NK-92 (cell line): ENCODE data around the gene CDC42.
"Not testable (repeated sequence)": the region's sequence is repeated elsewhere in the genome, so short reads cannot be mapped to it uniquely, and the experiment has no call there.

Experiments used
- DNase-seq: peaks from one replicate; lab custom pipeline; 2025; ENCODE audit not compliant: unreplicated experiment; lab: John Stamatoyannopoulos, UW

Gene CDC42

GRCh38 chr1:22074803-22075202 lies 22.3 kb downstream of the CDC42 start:
- no peak for DNase-seq

GRCh38 chr1:22075718-22076117 lies 23.2 kb downstream of the CDC42 start:
- no peak for DNase-seq

DNA sequence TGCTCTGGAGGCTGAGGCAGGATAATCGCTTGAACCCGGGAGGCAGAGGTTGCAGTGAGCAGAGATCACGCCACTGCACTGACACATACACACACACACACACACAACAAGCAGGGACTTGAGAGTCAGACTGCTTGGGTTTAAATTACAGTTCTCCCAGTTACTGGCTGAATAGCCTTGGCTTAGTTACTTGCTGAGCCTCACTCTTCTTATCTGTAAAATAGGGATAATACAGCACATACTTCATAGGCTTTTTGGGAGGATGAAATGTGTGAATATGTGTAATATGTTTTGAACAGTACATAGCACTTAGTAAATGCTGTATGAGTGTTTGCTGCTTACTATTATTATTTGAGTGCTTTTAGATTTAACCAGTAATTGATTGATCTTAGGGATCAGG lies 23.8 kb downstream of the CDC42 start:
- no peak for DNase-seq

DNA sequence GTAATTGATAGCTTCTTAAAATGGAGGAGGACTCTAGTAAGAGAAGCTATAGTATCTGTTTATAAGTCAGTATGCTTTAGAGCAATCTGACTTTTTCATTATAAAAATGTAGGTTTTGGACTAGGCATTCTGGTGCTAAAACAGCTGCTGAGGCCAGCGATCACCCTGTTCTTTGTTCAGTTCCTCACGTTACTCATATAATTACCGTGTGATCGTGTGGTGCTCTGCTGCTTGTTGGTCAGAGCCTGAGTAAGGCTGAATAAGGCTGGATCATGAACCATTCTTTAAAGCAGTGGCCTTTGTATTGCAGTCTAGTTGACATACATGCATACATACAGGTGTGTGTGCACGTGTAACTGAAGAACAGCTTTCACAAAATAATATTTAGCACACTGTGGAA lies 25.2 kb downstream of the CDC42 start:
- no peak for DNase-seq

DNA sequence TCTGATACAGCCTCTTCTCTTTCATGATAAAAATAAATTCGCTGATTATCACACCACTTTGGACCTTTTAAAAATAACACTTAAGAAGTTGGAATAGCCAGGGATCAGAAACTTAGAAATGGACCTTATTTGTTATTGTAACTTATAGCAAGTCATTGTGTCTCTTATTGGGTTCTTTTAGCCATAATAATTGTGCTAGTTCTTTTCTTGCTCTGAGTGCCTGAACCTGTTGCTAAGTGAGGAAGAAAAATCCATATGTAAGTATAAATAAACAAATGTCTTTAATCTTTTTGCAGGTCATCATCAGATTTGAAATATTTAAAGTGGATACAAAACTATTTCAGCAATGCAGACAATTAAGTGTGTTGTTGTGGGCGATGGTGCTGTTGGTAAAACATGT lies 25.6 kb downstream of the CDC42 start:
- DNase-seq = no peak

DNA sequence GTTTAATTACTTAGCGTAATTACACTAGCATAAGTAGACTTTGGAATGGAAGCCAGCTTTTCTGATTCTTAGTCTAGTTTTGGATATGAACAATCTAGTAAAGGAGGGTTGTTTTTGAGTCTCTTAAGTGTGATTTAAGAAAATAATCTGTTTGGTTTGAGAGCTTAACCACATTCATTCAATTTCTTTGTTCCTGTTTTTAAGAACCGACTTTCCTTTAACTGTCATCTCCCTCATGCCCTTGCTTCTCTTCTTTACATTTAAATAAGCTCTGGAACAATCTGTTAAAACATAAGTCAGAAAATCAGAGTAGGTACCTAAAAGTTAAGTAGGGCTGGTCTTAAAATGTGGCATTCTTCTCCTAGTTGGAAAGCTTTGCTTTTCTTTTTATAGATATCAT lies 27.7 kb downstream of the CDC42 start:
- no peak for DNase-seq

- no peak for DNase-seq
These were observed 35.8 kb downstream of the CDC42 start for GRCh38 chr1:22088331-22088730.

- no peak for DNase-seq
These were observed 36.6 kb downstream of the CDC42 start for GRCh38 chr1:22089134-22089571.

DNA sequence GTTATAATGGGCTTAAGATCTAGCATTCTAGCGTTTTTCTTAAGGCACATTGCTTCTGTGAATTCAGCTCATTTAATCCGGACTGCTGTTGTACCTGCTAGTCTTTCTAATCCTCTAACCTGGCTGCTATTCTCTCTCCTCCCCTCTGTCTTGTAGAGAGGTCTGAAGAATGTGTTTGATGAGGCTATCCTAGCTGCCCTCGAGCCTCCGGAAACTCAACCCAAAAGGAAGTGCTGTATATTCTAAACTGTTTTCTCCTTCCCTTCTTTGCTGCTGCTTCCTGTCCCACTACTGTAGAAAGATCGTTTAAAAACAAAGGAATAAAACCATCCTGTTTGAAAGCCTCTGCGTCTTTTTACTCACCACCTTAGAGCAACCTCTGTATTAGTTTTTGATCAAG lies 37.3 kb downstream of the CDC42 start:
- DNase-seq = no peak

- no peak for DNase-seq
These were observed 38.4 kb downstream of the CDC42 start for GRCh38 chr1:22090867-22091266.

DNA sequence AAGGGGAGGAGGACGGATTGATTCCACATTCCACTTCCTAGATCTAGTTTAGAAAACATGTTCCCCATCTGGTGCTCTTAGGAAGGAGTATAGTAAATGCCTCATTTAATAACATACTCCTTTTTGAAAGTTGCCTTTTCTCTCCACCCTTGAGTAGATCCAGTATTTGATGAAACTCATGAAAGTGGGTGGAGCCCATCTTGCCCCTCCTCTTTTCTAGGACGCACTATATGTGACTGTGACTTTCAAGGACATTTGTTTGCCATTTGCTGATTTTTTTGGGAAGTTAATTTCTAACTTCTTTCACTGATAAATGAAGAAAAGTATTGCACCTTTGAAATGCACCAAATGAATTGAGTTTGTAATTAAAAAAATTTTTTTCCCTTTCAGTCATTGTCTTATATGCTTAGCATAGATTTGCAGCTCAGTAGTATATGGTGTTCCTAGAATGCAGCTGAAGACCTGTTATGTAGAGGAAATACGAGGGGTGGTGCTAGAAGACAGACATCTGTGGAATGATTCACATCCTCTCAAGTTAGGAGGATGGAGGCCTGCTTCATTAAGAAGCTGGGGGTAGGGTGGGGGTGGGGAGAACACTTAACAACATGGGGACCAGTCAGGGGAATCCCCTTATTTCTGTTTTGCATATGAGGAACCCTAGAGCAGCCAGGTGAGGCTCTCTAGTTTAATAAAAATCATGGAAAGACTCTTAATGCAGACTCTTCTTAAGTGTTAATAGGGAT lies 39.7 kb downstream of the CDC42 start:
- not testable (repeated sequence) for DNase-seq

DNA sequence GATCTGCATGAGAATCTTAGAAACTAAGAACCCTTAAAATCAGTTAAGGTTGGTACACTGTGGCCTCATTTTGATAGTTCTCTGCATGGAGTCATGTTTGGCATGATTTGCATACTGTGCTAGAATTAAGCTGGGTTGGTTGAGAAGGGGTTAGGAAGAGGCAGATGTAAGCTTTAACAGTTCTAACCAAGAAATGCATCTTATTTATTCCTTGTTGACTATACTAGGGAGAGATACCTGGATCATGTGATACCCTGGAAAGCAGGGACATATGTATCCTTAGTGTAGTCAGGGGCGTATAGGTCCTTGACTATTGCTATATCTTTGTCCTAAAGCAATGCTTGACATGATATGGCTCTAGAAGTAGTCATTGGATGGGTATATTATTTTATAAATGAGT lies 41.0 kb downstream of the CDC42 start:
- no peak for DNase-seq

DNA sequence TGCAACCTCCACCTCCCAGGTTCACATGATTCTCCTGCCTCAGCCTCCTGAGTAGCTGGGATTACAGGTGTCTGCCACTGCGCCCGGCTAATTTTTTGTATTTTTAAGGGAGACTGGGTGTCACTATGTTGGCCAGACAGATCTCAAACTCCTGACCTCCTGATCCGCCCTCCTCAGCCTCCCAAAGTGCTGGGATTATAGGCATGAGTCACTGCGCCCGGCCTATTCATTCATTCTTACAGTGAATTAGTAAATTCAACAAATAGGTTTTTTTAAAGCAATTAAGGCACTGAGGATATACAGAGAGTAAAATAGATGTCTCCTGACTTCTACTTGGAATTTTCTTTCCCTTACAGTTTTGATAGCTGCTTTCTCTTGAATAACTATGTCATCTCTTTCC lies 43.5 kb downstream of the CDC42 start:
- DNase-seq = no peak

- DNase-seq = no peak
These were observed 44.0 kb downstream of the CDC42 start for GRCh38 chr1:22096463-22096862.

- DNase-seq = no peak
These were observed 46.2 kb downstream of the CDC42 start for GRCh38 chr1:22098752-22099151.

DNA sequence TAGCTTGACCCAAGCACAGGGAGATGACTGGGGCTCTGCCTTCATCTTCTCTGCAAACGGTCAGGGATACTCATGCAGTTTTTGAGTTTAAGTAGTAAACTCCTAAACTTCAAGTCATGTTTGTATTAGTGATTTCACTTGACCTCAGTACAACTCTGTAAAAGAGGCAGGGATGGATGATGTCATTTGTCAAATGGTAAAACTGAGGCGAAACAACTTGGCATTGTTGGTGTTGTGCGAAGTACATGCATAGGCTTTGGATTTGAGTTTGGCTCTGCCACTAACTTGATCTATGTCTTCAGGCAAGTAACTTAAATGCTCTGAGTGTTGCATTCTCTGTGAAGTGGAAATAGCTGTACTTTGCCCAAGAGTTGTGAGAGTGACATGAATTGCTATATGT lies 47.7 kb downstream of the CDC42 start:
- no peak for DNase-seq

- DNase-seq = no peak
These were observed 48.7 kb downstream of the CDC42 start for GRCh38 chr1:22101199-22101598.

- no peak for DNase-seq
These were observed 49.5 kb downstream of the CDC42 start for GRCh38 chr1:22101995-22102394.

GRCh38 chr1:22102746-22103145 lies 50.2 kb downstream of the CDC42 start:
- no peak for DNase-seq

DNA sequence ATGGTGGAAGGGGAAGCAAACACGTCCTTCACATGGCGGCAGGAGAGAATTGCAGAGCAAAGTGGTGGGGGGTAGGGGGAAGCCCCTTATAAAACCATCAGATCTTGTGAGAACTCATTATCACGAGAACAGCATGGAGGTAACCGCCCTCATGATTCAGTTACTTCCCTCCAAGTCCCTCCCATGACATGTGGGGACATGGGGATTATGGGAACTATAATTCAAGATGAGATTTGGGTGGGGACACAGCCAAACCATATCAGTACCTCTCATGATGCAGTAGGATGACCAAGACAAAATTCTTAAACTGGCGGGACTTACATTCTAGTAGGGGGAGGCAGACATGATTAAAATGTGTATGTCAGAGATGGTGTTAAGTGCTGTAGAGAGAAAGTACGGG lies 51.6 kb downstream of the CDC42 start:
- DNase-seq = no peak

- DNase-seq = no peak
These were observed 52.4 kb downstream of the CDC42 start for GRCh38 chr1:22104865-22105437.

- DNase-seq = no peak
These were observed 53.2 kb downstream of the CDC42 start for GRCh38 chr1:22105611-22106207.

GRCh38 chr1:22107126-22107525 lies 54.6 kb downstream of the CDC42 start:
- DNase-seq = no peak
